Stimulated activated CD8-positive, alpha-beta memory T cell treated with anti-CD3 and anti-CD28 coated beads, Interleukin-12 subunit alpha, Interleukin-12 subunit beta, amount 100 ng/mL, for 4 hours (primary cell): ENCODE data around the gene TLR10.
"Not testable (repeated sequence)": the region's sequence is repeated elsewhere in the genome, so short reads cannot be mapped to it uniquely, and the experiment has no call there.

Source experiments
- DNase-seq: peaks from one replicate; pipeline ENCODE4 v3.0.0-alpha.2; 2020; ENCODE audit warnings: low read depth

Gene TLR10, protein sequence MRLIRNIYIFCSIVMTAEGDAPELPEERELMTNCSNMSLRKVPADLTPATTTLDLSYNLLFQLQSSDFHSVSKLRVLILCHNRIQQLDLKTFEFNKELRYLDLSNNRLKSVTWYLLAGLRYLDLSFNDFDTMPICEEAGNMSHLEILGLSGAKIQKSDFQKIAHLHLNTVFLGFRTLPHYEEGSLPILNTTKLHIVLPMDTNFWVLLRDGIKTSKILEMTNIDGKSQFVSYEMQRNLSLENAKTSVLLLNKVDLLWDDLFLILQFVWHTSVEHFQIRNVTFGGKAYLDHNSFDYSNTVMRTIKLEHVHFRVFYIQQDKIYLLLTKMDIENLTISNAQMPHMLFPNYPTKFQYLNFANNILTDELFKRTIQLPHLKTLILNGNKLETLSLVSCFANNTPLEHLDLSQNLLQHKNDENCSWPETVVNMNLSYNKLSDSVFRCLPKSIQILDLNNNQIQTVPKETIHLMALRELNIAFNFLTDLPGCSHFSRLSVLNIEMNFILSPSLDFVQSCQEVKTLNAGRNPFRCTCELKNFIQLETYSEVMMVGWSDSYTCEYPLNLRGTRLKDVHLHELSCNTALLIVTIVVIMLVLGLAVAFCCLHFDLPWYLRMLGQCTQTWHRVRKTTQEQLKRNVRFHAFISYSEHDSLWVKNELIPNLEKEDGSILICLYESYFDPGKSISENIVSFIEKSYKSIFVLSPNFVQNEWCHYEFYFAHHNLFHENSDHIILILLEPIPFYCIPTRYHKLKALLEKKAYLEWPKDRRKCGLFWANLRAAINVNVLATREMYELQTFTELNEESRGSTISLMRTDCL

DNA sequence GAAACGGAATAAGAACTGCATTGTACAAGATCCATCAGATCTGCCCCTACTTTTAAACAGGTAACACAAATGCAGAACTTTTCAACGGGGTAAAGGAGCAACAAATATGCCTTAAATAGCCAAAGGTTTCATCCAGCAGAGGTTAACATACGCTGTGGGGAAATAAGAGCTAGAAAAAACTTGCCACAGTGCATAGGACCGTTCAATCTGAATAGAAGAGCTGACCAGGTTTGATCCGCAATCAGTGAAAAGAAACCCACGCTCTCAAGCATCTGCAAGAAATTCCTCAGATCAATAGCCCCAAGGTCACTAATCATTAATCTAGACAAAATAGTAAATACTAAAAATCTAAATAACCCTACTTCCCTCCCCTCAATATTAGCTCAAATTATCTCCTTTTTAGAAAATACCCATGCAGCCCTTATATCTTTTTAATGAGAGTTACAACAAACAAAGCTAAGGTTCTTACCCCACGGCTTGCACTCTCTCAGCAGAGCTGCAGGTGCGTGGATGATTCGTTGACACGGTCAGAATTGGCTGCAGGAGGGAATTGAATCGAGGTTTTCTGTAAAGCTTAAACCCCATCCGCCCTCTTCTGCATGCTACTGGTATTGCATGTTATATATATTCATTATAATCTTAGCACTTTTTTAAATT, at the start of gene TLR10:
Gene TLR10 (minus strand): TSS at position 539 of the 657 bp plus-strand sequence. CDS start 7,400 bp downstream, outside the sequence.
- no peak for DNase-seq

DNA sequence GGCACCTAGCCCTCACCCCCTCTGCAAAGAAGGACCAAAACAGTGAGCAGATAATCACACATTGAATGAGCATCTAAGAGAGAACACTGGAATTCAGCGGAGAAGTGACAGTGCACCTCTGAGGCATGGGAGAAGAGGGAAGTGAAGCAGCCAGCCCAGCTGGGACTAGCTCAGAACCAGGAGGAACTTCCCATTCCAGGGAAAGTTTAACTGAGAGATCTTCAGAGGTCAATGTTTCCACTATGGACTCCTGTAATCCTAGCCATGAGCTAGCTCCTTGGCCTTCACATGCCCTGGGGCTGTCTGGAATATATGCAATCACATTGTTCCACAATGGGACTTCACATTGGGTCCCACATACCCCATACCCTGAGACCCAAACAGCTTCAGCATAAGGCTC, 49.4 kb upstream of the TLR10 start:
- DNase-seq, result no peak

DNA sequence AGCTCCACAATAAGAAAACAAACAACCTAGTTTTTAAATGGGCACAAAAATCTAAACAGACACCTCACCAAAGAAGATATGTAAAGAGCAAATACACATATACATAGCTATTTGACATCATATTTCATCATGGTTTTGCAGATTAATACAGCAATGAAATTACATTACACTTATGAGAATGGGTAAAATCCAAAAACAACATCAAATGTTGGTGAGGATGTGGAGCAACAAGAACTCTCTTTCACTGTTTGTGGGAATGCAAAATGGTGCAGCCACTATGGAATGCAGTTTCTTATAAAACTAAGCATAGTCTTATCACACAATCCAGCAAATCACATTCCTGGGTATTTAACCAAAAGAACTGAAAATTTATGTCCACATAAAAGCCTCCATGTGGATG, 48.9 kb upstream of the TLR10 start:
- DNase-seq, result no peak

DNA sequence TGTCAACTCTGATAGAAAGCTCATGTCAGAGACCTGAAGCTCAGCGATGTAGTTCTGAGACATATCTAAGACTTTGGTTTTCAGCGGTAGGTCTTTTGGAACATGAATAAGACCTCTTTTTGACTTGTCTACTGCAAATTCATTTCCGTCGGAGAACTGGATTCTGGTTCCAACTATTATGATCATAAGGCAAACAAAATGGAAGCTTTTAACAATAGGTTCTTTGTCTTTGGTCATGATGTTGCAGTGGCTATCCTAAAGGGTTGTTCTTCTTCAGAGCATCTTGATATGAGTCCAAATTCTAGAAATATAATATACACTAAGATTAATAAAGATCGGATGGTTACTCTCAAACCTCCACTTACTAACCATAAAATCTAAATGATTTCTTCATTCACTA, 46.4 kb upstream of the TLR10 start:
- no peak for DNase-seq

DNA sequence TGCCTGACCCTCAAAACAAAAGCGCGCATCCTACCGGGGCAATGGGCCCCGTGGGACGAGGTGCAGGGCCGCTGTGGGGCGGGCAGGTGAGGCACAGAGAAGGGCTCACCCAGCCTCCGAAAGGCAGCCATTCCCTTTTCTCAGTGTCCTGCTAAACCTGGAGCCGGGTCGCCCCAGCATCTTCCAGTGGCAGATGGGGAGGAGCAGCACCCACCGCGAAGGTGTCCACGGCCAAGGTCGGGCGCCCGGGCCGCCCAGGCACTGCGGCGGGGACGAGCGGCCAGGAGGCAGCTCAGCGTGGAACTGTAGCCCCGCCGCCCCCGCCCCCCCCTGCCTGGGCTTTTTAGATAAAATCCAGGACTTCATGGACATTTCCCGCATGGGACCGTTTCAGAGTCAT, 41.0 kb upstream of the TLR10 start:
- no peak for DNase-seq

DNA sequence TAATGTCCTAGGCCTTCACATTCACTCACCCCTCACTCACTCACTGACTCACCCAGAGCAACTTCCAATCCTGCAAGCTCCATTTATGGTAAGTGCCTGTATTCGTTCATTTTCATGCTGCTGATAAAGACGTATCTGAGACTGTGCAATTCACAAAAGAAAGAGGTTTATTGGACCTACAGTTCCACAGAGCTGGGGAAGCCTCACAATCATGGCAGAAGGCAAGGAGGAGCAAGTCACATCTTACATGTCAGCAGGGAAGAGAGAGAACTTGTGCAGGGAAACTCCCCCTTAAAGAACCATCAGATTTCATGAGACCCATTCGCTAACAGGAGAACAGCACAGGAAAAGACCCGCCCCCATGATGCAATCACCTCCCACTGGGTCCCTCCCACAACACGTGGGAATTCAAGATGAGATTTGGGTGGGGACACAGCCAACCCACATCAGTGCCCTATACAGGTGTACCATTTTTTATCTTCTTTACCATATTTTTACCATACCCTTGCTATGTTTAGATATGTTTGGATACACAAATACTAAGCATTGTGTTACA, 40.0 kb upstream of the TLR10 start:
- no peak for DNase-seq

DNA sequence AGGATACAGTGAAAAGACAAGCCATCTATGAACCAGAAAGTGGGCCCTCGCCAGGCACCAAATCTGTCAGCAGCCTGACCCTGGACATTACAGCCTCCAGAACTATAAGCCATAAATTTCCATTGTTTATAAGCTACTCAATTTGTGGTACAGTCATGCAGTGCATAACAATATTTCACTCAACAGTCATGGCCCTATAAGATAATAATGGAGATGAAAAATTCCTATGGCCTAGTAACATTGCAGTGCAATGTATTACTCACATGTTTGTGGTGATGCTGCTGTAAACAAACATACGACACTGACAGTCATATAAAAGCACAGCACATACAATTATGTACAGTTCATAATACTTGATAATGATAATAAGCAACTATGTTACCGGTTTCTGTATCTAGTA, 38.9 kb upstream of the TLR10 start:
- no peak for DNase-seq

DNA sequence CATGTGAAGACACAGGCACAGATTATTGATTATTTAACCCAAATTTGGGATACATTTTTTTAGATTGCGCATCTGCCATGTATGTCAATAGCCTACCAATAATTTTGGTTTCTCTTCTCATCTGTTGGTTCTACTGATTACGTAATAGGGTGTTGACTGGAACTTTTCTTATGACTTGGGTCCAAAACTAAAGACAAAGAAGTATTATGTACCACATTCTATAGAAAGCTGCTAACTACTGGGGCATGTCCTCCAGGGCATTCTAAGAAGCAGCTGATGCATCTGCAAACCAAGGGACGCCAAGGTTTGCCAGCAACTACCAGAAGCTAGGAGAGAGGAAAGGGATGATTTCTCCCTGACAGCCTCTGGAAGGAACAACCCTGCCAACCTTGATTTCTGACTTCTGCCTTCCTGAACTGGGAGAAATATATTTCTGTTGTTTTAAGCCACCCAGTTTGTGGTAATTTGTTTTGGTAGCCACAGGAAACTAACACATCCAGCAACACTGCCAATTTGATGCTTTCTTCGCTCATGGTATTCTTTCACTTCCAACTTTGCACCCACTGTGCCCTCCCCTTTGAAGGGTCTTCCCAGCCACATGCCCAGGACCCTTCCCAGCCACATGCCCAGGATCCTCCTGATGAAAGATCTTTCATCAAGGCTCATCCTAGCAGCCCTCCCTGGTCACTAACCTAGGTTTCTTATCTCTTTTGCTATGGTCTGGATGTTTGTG, 37.7 kb upstream of the TLR10 start:
- DNase-seq, result no peak

DNA sequence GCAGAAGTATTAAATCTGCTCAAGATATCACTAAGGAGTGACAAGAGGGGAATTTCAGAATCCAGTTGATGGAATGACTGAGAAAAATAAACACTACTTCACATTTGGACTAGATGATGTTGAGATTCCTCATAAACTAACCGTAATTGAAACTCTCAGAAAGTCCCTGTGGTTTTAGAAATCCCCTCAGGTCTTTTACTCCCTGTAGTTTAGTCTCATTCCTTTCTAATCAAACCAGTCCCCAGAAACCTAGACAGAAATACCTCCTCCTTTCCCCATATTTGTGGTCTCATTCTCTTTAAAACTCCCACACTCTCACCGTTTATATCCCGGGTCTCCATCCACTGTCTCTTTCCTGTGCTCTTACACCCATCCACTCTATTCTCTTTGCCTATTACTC, 36.8 kb upstream of the TLR10 start:
- no peak for DNase-seq

DNA sequence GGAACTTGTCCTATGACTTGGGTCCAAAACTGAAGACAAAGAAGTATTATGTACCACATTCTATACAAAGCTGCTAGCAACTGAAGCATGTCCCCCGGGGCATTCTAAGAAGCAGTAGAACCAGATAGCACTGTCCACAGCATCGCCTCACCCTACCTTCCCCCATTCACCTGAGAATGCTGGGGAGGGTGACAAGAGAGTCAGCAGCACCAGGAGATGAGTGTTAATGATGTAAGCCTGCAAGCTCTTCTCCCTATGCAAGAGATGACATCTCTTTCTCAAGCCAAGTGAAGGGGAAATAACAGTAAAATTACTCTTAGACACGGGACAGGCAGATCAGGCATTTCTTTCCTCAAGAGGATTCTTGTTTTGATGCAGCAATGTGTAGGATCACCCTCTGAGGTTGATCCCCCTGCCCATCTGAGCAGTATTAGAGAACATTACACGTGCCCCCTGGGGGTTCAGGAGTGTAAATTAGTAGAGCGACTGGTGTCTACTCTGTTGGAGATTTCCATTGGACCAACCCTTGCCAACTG, 35.7 kb upstream of the TLR10 start:
- no peak for DNase-seq

DNA sequence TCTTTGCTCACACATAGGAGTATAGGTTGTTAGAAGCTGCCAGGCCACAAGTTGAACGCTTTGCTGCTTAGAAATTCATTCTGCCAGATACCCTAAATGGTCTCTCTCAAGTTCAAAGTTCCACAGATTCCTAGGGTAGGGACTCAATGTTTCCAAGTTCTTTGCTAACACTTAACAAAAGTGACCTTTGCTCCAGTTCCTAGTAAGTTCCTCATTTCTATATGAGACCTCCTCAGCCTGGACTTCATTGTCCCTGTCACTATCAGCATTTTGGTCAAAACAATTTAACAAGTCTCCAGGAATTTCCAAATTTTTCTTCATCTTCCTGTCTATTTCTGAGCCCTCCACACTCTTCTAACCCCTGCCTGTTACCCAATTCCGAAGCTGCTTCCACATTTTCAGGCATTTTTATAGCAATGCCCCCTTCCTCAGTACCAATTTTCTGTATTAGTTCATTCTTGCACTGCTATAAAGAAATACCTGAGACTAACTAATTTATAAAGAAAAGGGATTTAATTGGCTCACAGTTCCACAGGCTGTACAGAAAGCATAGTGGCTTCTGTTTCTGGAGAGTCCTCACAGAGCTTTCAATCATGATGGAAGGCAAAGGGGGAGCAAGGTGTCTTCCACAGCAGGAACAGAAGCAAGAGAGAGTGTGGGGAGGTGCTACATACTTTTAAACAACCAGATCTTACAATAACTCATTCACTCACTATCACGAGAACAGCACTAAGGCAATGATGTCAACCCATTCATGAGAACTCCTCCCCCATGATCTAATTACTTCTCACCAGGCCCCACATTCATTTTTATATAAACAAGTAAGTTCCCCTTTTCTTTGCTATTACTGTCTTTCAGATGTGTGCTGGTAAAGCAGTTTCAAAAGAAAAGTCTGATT, 33.3 kb upstream of the TLR10 start:
- DNase-seq, result no peak

DNA sequence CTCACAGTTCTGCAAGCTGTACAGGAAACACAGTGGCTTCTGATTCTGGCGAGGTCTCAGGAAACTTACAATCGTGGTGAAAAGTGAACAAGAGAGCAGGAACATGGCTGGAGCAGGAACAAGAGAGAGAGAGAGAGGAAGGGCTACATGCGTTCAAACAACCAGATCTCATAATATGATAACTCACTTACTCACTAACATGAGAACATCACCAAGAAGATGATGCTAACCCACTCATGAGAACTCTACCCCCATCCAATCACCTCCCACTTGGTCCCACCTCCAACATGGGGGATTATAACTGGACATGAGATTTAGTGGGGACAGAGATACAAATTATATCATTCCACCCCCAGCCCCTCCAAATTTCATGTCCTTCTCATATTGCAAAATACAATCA, 31.6 kb upstream of the TLR10 start:
- no peak for DNase-seq

DNA sequence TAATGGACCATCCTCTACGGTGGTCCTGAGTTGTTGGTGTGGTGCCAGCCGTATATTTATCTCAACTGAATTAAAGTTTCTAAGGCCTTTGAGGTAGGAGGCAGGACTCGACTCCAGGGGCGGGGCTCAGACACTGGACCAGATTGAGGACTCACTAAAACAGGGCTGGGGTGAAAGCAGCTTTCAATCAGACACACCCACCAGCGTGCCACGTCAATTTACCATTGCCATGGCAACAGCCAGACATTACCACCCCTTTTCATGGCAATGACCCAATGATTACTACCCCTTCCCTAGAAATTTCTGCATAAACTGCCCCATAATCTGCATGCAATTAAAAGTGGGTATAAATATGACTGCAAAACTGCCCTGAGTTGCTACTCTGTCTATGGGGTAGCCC, 28.5 kb upstream of the TLR10 start:
- no peak for DNase-seq

DNA sequence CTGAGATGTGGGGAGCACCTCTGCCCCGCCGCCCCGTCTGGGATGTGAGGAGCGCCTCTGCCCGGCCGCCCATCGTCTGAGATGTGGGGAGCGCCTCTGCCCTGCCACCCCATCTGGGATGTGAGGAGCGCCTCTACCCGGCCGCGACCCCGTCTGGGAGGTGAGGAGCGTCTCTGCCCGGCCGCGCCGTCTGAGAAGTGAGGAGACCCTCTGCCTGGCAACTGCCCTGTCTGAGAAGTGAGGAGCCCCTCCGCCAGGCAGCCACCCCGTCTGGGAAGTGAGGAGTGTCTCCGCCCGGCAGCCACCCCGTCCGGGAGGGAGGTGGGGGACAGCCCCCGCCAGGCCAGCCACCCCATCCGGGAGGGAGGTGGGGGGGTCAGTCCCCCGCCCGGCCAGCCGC, 24.7 kb upstream of the TLR10 start:
- not testable (repeated sequence) for DNase-seq

DNA sequence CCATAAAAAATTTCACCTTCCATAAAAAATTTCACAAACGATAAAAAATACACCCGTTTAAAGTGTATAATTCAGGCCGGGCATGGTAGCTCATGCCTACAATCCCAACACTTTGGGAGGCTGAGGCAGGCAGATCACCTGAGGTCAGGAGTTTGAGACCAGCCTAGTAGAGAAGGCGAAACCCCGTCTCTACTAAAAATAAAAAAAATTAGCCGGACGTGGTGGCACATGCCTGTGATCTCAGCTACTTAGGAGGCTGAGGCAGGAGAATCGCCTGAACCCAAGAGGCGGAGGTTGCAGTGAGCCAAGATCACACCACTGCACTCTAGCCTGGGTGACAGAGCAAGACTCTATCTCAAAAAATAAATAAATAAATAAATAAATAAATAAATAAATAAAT, 23.5 kb upstream of the TLR10 start:
- DNase-seq, result not testable (repeated sequence)

DNA sequence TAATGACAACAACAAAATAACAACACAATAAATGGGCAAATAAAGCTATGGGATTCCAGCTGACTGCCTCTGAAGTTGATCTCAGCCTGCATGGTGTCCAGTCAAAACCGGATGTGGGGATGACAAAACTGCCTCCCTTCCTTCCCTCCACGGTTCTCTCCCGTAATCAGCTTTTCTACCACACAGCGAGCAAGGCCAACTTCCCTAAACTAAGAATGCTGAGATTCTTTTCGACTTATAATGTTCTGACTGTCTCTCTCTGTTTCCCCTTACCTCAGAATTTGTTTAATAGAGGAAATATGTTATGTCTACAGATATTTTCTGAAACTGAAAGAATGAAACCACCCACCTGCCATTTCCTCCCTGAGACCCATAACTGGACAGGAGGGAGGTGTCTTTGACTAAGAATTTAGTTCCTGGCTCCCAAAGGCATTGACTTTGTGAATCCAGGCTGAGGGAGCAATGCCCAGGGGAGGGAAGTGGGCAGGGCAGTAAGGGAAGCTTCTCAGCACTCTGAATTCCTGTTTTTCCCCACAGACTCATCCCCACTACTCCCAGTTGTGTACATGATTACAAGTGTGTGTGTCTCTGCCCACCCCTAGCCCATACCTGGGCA, 22.8 kb upstream of the TLR10 start:
- no peak for DNase-seq

DNA sequence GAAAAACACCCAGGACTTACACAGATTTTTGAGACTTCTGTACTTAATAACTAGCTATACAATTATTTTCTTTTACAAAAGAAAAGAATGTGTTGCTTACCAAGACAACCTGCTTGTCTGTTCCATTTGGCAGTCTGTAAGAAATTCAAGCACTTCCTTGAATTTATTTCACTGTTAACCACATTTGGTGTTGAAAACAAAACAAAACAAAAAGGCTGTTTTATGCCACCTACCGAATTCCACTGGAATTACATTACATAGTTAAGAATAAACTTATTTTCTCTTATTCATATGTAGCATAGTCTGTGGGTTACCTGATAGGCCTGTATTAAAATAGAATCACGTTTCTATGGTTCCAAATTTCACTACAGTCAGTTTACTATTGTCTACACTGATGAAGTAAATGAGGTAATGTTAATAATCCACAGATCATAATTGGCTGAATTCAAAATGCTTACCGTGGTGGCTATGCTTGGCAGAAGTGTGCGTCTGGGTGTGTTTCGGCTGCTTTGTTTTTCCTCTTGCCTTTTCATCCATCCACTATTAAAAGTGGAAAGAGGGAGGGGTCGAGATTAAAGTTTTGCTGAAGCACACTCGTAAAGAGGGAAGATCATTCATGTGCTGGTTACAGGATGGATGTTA, 22.0 kb upstream of the TLR10 start, which contains the start of gene TLR1:
Gene TLR1 (minus strand): TSS at position 138 of the 642 bp plus-strand sequence. CDS start 5,960 bp downstream, outside the sequence.
- no peak for DNase-seq

DNA sequence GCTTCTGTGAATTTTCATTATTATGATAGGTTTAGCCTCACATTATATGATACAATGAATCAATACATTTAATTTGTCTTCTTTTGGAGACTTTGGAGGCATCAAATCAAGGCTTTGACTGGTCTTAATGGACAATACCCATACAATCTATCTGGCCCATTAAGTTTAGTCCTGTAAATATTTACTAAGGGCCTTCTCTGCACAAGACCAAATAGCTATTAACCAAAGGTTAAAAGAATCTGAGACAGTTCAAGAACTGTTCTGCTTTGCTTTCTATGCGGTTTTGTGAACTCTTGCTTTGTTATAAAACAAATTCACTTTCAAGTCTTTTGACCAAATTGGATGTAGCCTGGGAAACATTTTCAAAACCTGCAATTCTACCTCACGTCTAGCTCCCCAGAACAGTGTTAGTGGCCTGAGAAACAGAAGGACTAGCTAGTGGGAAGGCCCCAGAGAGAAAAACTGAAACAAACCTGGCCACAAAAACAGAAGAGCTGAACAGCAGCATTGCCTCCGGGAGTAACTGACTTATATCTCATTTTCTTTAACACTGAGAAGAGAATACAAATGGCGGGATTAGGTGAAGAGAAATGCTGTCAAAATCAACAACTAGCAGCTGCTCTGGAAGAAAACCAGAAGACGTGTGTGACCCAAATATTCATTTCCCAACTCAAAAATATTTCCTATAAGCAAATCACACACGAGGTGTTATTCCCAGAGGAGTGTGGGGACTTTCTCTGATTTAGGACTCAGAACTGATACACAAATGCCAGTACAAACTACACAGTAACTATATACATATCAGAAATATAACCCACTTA, 21.3 kb upstream of the TLR10 start:
- DNase-seq, result no peak
